HepG2 (cell line): ENCODE measurements around the gene SAMD4B. TPM values are rescaled to one million over a fixed set of nuclear protein-coding genes. Genes with fewer than 3 reads are reported as not detected.

ENCODE experiments used
- ADNP ChIP-seq: sonication (generic); formaldehyde crosslinking; IDR thresholded peaks from 2 replicates; pipeline ENCODE4 v1.4.0; 2020; ENCODE audit warnings: missing genetic modification reagents
- ATAD3A ChIP-seq: sonication (generic); formaldehyde crosslinking; IDR thresholded peaks from 2 replicates; pipeline ENCODE4 v1.4.0; 2020; ENCODE audit warnings: missing genetic modification reagents
- DPF2 ChIP-seq: sonication (generic); formaldehyde crosslinking; IDR thresholded peaks from 2 replicates; pipeline ENCODE4 v1.4.0; 2020; ENCODE audit warnings: mild to moderate bottlenecking, low read depth, missing genetic modification reagents, borderline replicate concordance
- GATAD2A ChIP-seq: IDR thresholded peaks from 2 replicates; pipeline ENCODE4 v1.6.1; 2016
- HOXA3 ChIP-seq: sonication (generic); formaldehyde crosslinking; IDR thresholded peaks from 2 replicates; pipeline ENCODE4 v1.5.0; 2020; ENCODE audit warnings: missing genetic modification reagents
- IKZF4 ChIP-seq: sonication (generic); formaldehyde crosslinking; IDR thresholded peaks from 2 replicates; pipeline ENCODE4 v1.5.1; 2020; ENCODE audit warnings: borderline replicate concordance, mild to moderate bottlenecking, low read depth, missing genetic modification reagents; ENCODE audit errors: not compliant biosample characterization
- JUNB ChIP-seq: sonication (generic); formaldehyde crosslinking; IDR thresholded peaks from 2 replicates; pipeline ENCODE4 v1.8.0; 2022; ENCODE audit warnings: missing genetic modification reagents, mild to moderate bottlenecking, borderline replicate concordance
- KDM2A ChIP-seq: sonication (generic); formaldehyde crosslinking; IDR thresholded peaks from 2 replicates; pipeline ENCODE4 v1.4.0; 2020; ENCODE audit warnings: low read depth, missing genetic modification reagents, borderline replicate concordance
- MAF1 ChIP-seq: sonication (generic); formaldehyde crosslinking; IDR thresholded peaks from 2 replicates; pipeline ENCODE4 v1.5.0; 2020; ENCODE audit warnings: missing genetic modification reagents, borderline replicate concordance
- MED13 ChIP-seq: sonication (generic); formaldehyde crosslinking; IDR thresholded peaks from 2 replicates; pipeline ENCODE4 v1.5.0; 2020; ENCODE audit warnings: missing genetic modification reagents
- MXI1 ChIP-seq: IDR thresholded peaks from 3 replicates; pipeline ENCODE4 v1.6.1; 2012; ENCODE audit warnings: low read depth, low read length, inconsistent platforms, borderline replicate concordance
- MYC ChIP-seq: sonication (generic); formaldehyde crosslinking; IDR thresholded peaks from 2 replicates; pipeline ENCODE4 v1.9.0; 2021; ENCODE audit warnings: missing genetic modification reagents, borderline replicate concordance
- PCBP1 ChIP-seq: fragments of 200-400 bp; formaldehyde crosslinking; IDR thresholded peaks from 2 replicates; pipeline ENCODE4 v1.6.1; 2017; ENCODE audit warnings: mild to moderate bottlenecking, low read depth, low read length, borderline replicate concordance
- POGZ ChIP-seq: sonication (generic); formaldehyde crosslinking; IDR thresholded peaks from 2 replicates; pipeline ENCODE4 v1.4.0; 2020; ENCODE audit warnings: mild to moderate bottlenecking, missing genetic modification reagents
- RBFOX2 ChIP-seq: fragments of 200-400 bp; formaldehyde crosslinking; IDR thresholded peaks from 2 replicates; pipeline ENCODE4 v1.6.1; 2017; ENCODE audit warnings: low read depth, mild to moderate bottlenecking, low read length
- REXO4 ChIP-seq: sonication (generic); formaldehyde crosslinking; IDR thresholded peaks from 2 replicates; pipeline ENCODE4 v1.8.0; 2022; ENCODE audit warnings: missing genetic modification reagents, mild to moderate bottlenecking, borderline replicate concordance
- SALL2 ChIP-seq: sonication (generic); formaldehyde crosslinking; IDR thresholded peaks from 2 replicates; pipeline ENCODE4 v1.8.1; 2023; ENCODE audit warnings: mild to moderate bottlenecking, missing genetic modification reagents, inconsistent platforms
- SIX4 ChIP-seq: sonication (generic); formaldehyde crosslinking; IDR thresholded peaks from 2 replicates; pipeline ENCODE4 v1.4.0; 2020; ENCODE audit warnings: missing genetic modification reagents
- SUZ12 ChIP-seq: fragments of 150-350 bp; IDR thresholded peaks from 2 replicates; pipeline ENCODE4 v1.6.1; 2014; ENCODE audit warnings: low read depth, low read length
- TAF1 ChIP-seq: sonication (generic); formaldehyde crosslinking; IDR thresholded peaks from 2 replicates; pipeline ENCODE4 v1.4.0; 2020; ENCODE audit warnings: missing genetic modification reagents
- TARDBP ChIP-seq: sonication (generic); formaldehyde crosslinking; IDR thresholded peaks from 2 replicates; pipeline ENCODE4 v1.8.0; 2022; ENCODE audit warnings: mild to moderate bottlenecking, missing genetic modification reagents
- ZBTB42 ChIP-seq: sonication (generic); formaldehyde crosslinking; IDR thresholded peaks from 2 replicates; pipeline ENCODE4 v1.5.0; 2020; ENCODE audit warnings: mild to moderate bottlenecking, missing genetic modification reagents
- ZBTB43 ChIP-seq: sonication (generic); formaldehyde crosslinking; conservative IDR thresholded peaks from 2 replicates; pipeline ENCODE4 v1.4.0; 2020; ENCODE audit warnings: missing genetic modification reagents
- ZBTB7A ChIP-seq: sonication (generic); formaldehyde crosslinking; IDR thresholded peaks from 2 replicates; pipeline ENCODE4 v1.8.0; 2022; ENCODE audit warnings: mild to moderate bottlenecking, missing genetic modification reagents
- ZNF121 ChIP-seq: sonication (generic); formaldehyde crosslinking; IDR thresholded peaks from 2 replicates; pipeline ENCODE4 v1.5.0; 2020; ENCODE audit warnings: mild to moderate bottlenecking, missing genetic modification reagents
- ZNF205 ChIP-seq: IDR thresholded peaks from 2 replicates; pipeline ENCODE4 v1.6.1; 2018; ENCODE audit warnings: missing biosample characterization, missing genetic modification reagents
- ZNF317 ChIP-seq: sonication (generic); formaldehyde crosslinking; IDR thresholded peaks from 2 replicates; pipeline ENCODE4 v1.5.0; 2020; ENCODE audit warnings: mild to moderate bottlenecking, missing genetic modification reagents
- ZNF335 ChIP-seq: sonication (generic); formaldehyde crosslinking; IDR thresholded peaks from 2 replicates; pipeline ENCODE4 v1.4.0; 2020; ENCODE audit warnings: missing genetic modification reagents
- ZNF382 ChIP-seq: sonication (generic); formaldehyde crosslinking; IDR thresholded peaks from 2 replicates; pipeline ENCODE4 v1.5.0; 2020; ENCODE audit warnings: missing genetic modification reagents, mild to moderate bottlenecking, borderline replicate concordance
- ZNF547 ChIP-seq: sonication (generic); formaldehyde crosslinking; IDR thresholded peaks from 2 replicates; pipeline ENCODE4 v1.5.1; 2020; ENCODE audit warnings: mild to moderate bottlenecking, missing genetic modification reagents
- ZNF616 ChIP-seq: sonication (generic); formaldehyde crosslinking; IDR thresholded peaks from 2 replicates; pipeline ENCODE4 v1.5.0; 2020; ENCODE audit warnings: low read depth, mild to moderate bottlenecking, missing genetic modification reagents
- ZSCAN9 ChIP-seq: IDR thresholded peaks from 2 replicates; pipeline ENCODE4 v1.6.1; 2016; ENCODE audit warnings: borderline replicate concordance
- polyA plus RNA-seq, 8 experiments: library from polyadenylated mRNA; depleted of rRNA in 3 of 8; stranded (reverse) in 7 of 8; unstranded in 1 of 8; fragments of >200 nt; fragmentation: Illumina TruSeq in 4 of 8; extraction: Trizol in 4 of 8; gene quantifications; 2 replicates each; pipeline versions ENCODE4 v1.2.1 to v1.2.3, GENCODE V29; 2011 to 2016; ENCODE audit warnings: low read depth in 4 of 8, missing spikeins in 1 of 8, mixed read lengths in 1 of 8; ENCODE audit not compliant: insufficient read depth in 1 of 8
- total RNA-seq, 5 experiments: library from RNA; depleted of rRNA; stranded (reverse); fragments of >200 nt; fragmentation: Illumina TruSeq; extraction: Trizol; gene quantifications; 2 replicates each; pipeline ENCODE4 v1.2.3, GENCODE V29; 2016; ENCODE audit warnings: low read depth in 1 of 5

Gene SAMD4B
- total and polyA plus RNA-seq, 2 of the 13 experiments (the other 11 are each of a cell fraction or from before 2014, with no cell fraction given), result 26.0 to 31.8 TPM

DNA sequence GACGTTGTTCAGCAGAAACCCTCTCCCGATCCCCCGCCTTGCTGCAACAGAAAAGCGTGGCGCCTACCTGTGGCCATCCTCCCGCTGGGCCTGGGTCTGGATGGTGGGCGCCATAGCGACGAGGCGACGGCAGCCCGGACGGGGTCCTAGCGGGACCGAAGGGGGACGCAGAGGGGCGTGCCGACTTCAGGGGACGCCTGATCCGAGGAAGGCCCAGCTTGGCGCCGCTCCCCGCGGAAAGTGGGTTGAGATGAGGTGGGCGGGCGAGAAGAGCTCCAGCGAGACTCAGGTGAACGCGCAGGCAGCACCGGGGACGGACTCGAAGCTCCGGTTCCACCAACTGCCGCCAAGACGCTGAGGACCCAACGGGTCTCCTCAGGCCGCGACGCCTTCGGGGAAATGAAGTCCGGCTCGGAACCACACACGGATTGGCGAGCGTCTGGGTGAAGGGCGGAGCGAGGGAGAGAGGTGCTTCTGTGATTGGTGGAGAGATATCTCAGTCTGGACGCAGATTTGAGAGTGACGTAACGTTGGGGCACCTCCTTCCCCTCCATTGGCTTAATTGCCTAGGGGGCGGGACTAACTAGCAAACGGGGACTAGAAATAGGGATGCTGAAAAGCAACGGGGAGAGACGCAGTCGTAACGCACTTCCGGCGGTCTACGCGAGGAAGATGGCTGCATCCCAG, 48.7 kb downstream of the SAMD4B start, which contains the start of the genes MED29 and PAF1 (continued):
- peak; percentile 14; the same call in 1 of the 2 replicates for TF ChIP-seq ZNF317 (CRISPR knock-in tag)
- no peak for TF ChIP-seq ZNF616
- peak; percentile 97 for TF ChIP-seq HOXA3 (CRISPR knock-in tag)
- no peak for TF ChIP-seq DPF2 (CRISPR knock-in tag)
- no peak for TF ChIP-seq REXO4
- TF ChIP-seq ZBTB42 (CRISPR knock-in tag), result 0 out of 2 replicates have a peak, but pooled peaks have one; percentile 8
- TF ChIP-seq ATAD3A, result no peak
- TF ChIP-seq KDM2A (CRISPR knock-in tag), result peak; percentile 97
- peak; percentile 27; the same call in 1 of the 2 replicates for TF ChIP-seq TARDBP
- peak; percentile 88; the same call in 1 of the 2 replicates for TF ChIP-seq ZBTB7A (CRISPR knock-in tag)
- no peak for TF ChIP-seq IKZF4 (CRISPR knock-in tag)
- TF ChIP-seq POGZ, result 0 out of 2 replicates have a peak, but pooled peaks have one; percentile 41
- TF ChIP-seq JUNB (CRISPR knock-in tag), result no peak
- TF ChIP-seq MXI1, result peak; percentile 13; the same call in 1 of the 3 replicates
- TF ChIP-seq PCBP1, result peak; percentile 56; the same call in 1 of the 2 replicates
- no peak for TF ChIP-seq ZNF382 (CRISPR knock-in tag)
- no peak for TF ChIP-seq MAF1
- peak; percentile 53; the same call in 1 of the 2 replicates for TF ChIP-seq SUZ12
- no peak for TF ChIP-seq ZNF121
- peak; percentile 36 for TF ChIP-seq SALL2
- peak; percentile 82 for TF ChIP-seq RBFOX2
- no peak for TF ChIP-seq ADNP (CRISPR knock-in tag)
- peak; percentile 22; the same call in 1 of the 2 replicates for TF ChIP-seq SIX4
- TF ChIP-seq ZNF205 (CRISPR knock-in tag), result peak; percentile 72
- peak; percentile 61 for TF ChIP-seq ZNF547 (CRISPR knock-in tag)
- peak; percentile 100 for TF ChIP-seq ZNF335
- TF ChIP-seq ZBTB43 (CRISPR knock-in tag), result peak; percentile 78; the same call in 1 of the 2 replicates
- TF ChIP-seq ZSCAN9 (CRISPR knock-in tag), result peak; percentile 19; the same call in 1 of the 2 replicates
- TF ChIP-seq GATAD2A, result peak; percentile 44; the same call in 1 of the 2 replicates
- TF ChIP-seq MYC, result peak; percentile 52; the same call in 1 of the 2 replicates
- TF ChIP-seq TAF1 (CRISPR knock-in tag), result peak; percentile 98; the same call in 1 of the 2 replicates
- TF ChIP-seq MED13 (CRISPR knock-in tag), result peak; percentile 78; the same call in 1 of the 2 replicates
